ENCODE measurements around the gene RDH14. TPM values are rescaled to one million over a fixed set of nuclear protein-coding genes. Genes with fewer than 3 reads are reported as not detected.

Gene RDH14
- total RNA-seq, 6 experiments from 2014 or later = 9.2 to 21.5 (median 12.8) TPM

- H3K9me3 ChIP-seq = no peaks in the 10 kb centered on the region
- intact Hi-C loops (cut with DNase I) = no loop called here
- H3K27ac ChIP-seq = no peak overlapping the region
- no peak overlapping the region for H3K4me3 ChIP-seq
- H3K4me1 ChIP-seq = no peaks in the 10 kb centered on the region
- DNase-seq (no peak), ATAC-seq (no peak)
- 31% methylated on average over 3 of the region's 4 CpGs for WGBS (ENCODE audit: insufficient coverage, low coverage, low lambda C conversion rate, missing lambda C conversion rate)
- H3K27me3 ChIP-seq = no peaks in the 10 kb centered on the region
- no peak for TF ChIP-seq POLR2A (IDR thresholded peaks at IDR 0.05)
- TF ChIP-seq CTCF (IDR thresholded peaks at IDR 0.05) = no peak
- H3K36me3 ChIP-seq = no peaks in the 10 kb centered on the region
These were observed 54.6 kb downstream of the RDH14 start for GRCh38 chr2:18505703-18506341.

Small RNA genes lying within 50 kb of the gene (small RNA-seq; reads per million reads assigned to genes)
- gene RNU6-1215P = 0 reads per million in 2 experiments

Other genes with a start within 250 kb of the RDH14 start
- gene NT5C1B, start 28.9 kb upstream of the RDH14 start, total RNA-seq = not detected